Stimulated activated CD4-positive, alpha-beta T cell treated with anti-CD3 and anti-CD28 coated beads, Interleukin-1b, Interleukin-23, amount 100 ng/mL, for 4 hours (primary cell): Measurements from ENCODE around the gene PLEKHN1.
"Not testable (repeated sequence)": the region's sequence is repeated elsewhere in the genome, so short reads cannot be mapped to it uniquely, and the experiment has no call there.

Experiments
- DNase-seq, 2 donors: peaks; one replicate each; pipeline ENCODE4 v3.0.0-alpha.2; 2020; ENCODE audit warnings: low read depth in 2 of 2

The PLEKHN1 gene

DNA sequence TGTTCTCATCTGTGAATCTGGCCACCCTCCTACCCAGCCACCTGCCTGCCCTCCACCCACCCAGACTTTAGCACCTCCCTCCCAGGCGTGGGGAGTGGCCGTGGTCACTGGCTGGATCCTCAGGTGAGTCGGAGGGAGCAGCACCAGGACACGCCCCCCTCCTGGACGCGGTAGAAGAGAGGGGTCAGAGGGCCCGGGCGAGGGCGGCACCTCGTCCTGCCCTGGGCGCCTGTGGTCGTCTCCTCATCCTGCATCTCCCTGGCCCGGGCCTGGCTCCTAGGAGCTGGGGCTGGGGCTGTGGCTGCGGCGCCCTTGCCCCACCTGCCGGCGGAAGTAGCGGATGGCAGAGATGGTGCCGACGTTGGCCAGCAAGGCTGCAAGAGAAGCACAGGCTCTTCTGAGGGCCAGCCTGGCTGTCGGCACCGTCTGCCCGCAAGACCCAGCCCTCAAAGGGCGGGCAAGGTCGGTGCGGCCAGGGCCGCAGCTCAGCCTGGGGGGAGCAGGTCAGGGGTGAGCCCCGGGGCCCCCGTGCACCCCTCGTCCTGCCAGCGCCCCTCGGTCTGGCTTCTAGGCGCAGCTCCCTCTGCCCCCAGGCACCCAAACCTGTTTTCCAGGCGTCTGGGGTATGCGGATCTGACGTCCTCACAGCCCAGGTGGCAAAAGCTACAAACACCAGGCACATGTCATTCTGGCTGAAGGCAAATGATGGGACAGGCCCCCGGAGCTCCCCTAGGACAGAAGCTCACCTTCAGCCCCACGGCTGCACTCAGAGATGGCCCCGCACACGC, 9.8 kb downstream of the PLEKHN1 start:
- DNase-seq, result peak; percentile 59 to 61

- DNase-seq, result not testable (repeated sequence)
These were observed 10.5 kb downstream of the PLEKHN1 start for GRCh38 chr1:976791-977190.

GRCh38 chr1:978069-978834, 12.0 kb downstream of the PLEKHN1 start:
- no peak for DNase-seq

DNA sequence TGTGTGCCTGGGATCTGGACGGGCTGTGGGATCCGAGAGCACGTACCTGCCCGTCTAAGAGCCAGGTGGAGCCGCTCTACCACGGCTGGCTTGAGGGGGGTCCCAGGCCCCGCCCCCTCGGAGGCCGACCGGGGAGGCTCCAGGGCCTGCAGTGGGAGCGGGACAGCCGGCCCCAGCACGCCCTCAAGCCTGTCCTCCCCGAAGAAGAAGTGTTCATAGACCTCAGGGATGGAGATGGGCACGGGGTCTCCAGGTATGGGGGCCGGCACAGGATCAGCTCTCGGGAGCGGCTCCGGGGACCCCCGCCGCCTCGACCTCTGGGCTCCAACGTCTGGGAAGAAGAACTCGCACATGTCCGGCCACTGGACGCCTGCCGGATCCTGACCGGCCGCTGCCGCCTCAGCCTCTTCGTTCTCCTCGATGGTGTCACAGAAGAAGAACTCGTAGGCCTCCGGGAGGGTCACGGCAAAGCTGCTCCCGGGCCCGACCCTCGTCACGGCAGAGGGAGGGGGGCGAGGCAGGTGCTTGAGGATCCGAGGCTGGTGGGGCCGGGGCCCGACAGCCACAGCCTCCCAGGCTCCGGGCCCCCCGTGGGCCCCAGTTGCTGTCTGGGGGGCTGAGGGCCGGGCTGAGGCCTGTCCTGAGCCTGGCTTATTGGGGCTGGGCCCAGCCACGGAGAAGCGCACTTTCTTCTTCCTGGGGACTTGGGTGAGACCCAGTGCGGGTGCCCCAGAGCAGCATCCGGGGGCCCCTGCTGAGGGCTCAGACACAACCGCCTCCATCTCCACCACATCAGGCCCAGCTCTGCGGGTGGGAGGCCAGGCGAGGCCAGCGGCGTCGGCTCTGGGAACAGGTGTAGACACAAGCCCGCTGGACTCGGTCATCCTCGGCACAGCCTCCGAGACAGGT, 12.8 kb downstream of the PLEKHN1 start:
- DNase-seq, result no peak

GRCh38 chr1:979744-980072, 13.4 kb downstream of the PLEKHN1 start:
- DNase-seq, result no peak

DNA sequence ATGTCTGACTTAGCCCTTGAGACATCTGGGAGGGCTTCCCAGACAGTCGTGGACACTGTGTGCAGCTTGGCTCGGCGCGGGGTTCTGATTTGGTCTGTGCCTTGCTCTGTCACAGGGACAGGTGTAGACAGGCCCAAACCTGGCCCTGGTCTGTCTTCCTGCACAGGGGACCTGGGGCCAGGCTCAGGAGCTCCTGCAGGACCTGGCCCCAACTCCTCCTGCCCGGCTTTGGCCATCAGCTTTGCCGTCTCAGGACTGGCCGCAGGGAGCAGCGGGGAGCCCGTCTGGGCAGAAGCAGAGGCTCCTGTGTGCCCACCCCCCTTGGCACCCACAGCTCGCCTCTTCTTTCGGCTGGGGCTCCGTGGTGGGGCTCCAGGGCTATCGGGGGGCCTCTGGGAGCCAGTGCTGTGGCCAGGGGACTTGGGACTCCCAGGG, 13.9 kb downstream of the PLEKHN1 start:
- no peak for DNase-seq

DNA sequence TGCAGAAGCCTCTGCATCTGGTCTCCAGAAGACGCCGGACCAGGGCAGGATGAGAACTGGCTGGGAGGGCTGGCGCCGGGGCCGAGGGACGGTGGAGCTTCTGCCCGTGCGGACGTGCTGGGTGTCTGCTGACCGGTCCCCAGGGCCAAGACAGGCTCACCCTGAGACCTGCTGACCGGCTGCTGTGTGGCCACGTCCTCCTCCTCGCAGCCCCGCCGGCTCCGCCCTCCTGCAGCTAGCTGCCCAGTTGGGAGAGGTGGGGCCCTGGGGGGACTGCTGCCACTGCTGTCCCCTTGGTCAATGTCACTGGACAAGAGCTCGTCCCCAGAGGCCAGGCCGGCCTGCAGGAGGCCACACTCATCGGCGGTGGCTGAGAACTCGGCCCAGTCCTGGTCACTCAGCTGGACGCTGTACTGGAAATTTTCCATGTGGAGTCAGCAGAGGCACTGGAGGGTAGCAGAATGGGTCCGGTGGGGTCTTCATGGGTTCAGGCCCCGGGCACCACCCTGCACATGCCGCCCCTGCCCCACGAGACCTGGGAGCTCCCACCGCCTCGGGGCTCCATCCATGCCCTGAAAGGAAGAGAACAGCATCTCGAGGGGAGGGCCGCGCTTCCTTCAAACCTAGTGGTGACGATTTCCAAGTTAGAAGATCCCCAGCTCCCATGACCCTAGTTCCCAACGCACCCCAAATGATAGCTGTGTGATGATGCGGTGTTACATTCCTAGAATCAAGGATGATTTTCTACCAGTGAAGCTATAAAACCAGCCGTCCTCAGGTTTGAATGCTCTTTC, 14.5 kb downstream of the PLEKHN1 start:
- DNase-seq, result no peak

GRCh38 chr1:981491-981954, 15.2 kb downstream of the PLEKHN1 start:
- no peak for DNase-seq

GRCh38 chr1:981955-982558, 15.8 kb downstream of the PLEKHN1 start, which contains the start of gene PERM1:
TSS of gene PERM1 (minus strand) at chr1:982093. CDS start at chr1:981029, 1,064 bp downstream.
- no peak for DNase-seq

DNA sequence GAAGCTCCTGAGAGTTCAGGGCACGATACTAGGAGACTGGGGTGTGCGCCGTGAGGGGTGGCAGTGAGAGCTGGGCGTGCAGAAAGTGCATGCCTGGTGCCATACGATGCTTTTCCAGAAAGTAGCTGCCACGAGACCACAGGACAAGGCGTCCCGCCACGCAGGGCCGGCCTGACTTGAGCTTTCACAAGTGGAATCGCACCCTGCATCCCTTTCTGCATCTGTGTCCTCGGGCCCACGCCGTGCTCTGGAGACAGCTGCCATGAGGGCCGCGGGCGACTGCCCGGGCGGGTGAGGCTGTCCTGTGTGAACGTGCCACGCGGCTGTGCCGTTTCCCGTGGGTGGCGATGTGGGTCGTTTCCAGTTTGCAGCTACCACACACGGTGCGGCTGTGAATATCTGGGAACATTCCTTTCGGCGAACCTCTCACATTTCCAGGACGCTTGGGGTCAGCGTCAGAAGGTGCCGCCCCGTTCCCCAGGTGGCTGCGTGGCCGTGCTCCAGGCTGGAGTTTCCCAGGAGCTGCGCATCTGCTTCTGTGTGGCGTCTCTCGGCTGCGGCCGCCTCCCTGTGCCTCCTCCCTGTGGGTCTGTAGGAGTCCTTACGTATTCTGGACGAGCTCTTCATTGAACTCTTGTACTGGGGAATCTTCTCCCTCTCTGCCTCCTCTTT, 16.6 kb downstream of the PLEKHN1 start:
- no peak for DNase-seq

DNA sequence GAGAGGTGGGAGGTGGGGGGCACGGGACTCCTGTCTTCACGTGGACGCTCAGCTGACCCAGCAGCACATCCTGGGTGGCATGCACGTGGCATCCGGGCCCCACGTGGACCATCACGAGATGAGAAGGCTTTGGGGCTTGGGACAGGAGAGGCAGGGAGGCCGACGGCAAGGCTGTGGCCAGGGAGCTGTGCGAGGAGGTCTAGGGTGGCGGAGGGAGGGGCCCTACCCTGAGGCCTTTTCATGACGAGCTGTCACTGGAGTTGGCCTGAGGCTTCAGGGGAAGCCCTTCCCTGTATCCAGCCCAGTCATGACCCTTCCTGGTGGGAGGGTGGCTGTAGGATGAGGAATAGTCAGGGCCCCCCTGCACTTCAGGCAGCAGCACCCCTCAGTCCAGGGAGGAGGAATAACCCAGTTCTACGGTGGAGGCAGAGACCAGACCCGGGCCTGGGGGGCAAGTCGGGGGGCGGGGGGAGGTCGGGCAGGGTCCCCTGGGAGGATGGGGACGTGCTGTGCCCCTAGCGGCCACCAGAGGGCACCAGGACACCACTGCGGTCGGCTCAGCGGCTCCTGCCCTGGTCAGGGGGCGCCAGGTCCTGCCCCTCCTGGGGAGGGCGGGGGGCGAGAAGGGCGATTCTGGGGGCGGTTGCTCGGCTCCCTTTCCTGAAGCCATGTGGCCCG, 17.7 kb downstream of the PLEKHN1 start:
- peak; percentile 60 for DNase-seq

- no peak for DNase-seq
These were observed 18.2 kb downstream of the PLEKHN1 start for GRCh38 chr1:984476-984814.

DNA sequence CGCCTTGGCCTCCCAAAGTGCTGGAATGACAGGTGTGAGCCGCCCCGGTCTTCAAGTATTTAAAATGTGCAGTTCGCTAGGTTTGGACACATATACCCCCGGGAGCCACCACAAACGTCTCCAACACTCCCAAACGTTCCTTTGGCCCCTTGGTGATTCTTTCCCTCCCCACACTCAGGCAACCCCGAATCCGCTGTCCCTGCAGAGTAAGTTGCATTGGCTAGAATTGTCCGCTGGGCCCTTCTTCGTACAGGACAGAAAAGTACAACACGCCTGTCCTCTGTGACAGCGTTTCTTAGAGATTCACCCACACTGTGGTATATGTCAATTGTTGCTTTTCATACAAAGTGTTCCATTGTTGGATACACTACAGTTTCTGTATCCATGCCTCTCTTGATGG, 18.8 kb downstream of the PLEKHN1 start:
- no peak for DNase-seq

GRCh38 chr1:988061-988460, 21.8 kb downstream of the PLEKHN1 start:
- not testable (repeated sequence) for DNase-seq

DNA sequence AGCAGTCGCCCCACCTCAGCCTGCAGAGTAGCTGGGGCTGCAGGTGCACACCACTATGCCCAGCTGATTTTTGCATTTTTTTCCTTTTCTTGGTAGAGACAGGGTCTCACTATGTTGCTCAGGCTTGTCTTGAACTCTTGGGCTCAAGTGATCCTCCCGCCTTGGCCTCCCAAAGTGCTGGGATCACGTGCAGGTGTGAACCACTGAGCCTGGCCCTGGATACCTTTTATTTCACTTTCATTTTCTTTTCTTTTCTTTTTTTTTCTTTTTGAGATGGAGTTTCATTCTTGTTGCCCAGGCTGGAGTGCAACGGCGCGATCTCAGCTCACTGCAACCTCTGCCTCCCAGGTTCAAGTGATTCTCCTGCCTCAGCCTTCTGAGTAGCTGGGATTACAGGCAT, 25.0 kb downstream of the PLEKHN1 start:
- not testable (repeated sequence) for DNase-seq

- no peak for DNase-seq
These were observed 25.6 kb downstream of the PLEKHN1 start for GRCh38 chr1:991895-992294.

DNA sequence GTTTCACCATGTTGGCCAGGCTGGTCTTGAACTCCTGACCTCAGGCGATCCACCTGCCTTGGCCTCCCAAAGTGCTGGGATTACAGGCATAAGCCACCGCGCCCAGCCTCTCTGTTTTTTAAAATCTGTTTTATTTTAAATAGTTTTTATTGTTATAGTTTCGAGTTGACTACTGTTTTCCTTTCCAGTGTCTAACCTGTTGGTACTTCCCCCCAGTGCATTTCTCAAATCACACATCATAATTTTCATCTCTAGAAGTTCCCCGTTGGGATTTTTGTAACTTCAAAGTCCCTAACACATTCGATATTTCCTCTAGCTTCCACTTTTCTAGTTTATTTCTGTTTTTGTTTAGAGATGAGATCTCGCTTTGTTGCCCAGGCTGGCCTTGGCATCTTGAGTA, 26.1 kb downstream of the PLEKHN1 start:
- DNase-seq, result no peak

DNA sequence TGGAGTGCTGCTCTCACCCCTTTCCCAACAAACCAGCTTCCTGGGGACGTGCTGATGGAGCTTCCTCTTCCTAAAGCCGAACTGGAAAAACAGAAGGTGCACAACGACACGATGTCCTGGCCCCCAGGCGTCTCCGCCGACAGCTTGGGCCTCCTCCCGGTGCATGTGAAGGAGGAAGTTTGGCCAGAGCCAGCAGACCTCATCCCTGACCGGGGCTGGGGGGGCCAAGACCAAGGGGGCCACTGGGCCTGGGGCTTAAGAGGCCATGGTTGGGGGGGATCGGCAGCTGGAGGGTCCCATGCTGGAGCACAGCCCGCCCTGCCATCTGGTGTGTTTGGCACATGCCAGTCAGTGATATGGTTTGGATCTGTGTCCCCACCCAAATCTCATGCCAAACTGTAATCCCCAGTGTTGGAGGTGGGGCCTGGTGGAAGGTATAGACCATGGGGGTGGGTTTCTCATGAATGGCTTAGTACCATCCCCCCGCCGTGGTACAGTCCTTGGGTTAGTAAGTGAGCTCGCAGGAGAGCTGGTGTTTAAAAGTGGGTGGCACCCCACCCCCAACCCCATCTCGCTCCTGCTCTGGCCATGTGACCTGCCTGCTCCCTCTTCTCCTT, 27.2 kb downstream of the PLEKHN1 start:
- no peak for DNase-seq

DNA sequence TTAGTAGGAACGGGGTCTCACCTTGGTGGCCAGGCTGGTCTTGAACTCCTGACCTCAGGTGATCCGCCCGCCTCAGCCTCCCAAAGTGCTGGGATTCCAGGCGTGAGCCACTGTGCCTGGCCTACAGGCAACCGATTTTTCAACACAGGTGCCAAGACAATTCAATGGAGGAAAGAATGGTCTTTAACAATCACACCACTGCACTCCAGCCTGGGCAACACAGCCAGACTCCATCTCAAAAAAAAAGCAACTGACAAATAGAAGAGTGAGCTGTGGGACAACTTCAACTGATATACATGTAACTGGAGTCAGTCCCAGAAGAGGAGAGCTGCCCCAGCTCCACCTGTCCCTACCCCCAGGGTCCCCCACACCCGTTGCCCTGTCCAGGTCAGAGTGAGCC, 28.3 kb downstream of the PLEKHN1 start:
- DNase-seq, result not testable (repeated sequence)
